ENCODE measurements around the gene CH25H. TPM values are rescaled to one million over a fixed set of nuclear protein-coding genes. Genes with fewer than 3 reads are reported as not detected.

Gene CH25H
- polyA plus RNA-seq, 1 donor (not counting 4 experiments of a cell fraction or from before 2014, with no cell fraction given), result 0.37 TPM

DNA sequence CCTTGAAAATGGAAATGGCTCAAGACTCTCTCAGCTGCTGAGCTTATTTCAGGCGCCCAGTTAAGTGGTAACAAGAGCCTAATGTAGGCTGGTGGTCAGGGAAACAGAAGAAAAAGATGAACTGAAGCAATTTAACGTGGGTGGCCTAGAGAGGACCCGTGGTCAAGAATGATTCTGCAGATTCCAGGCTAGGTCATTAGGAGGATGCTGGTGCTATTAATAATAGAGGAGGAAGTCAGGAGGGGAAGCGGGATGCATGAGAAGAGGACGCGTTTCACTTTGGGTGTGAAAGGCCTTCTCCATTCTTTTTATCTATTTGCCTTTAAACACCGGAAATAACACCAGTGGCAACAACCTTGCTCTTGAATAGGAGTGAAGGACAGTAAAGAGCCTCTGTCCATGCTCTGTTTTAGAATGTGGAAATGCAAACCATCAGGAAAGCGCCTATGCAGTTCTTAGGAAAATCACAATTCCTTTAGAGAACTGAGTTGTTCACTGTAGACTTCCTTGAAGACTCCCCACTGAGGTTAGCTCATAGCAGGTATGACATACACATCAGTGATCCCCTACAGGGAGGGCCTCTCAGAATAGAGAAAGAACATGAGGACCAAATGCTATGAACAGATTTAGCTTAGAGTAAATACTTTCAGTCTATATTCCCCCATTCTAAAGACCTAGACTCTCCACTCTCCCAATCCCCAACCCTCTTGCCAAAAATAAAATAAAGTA lies 35.9 kb upstream of the CH25H start:
- H3K27ac ChIP-seq (ENCODE audit: control insufficient read depth, insufficient read depth, low read length), result no peak overlapping the region
- H3K9me1 ChIP-seq (ENCODE audit: control insufficient read depth, extremely low read depth, insufficient read depth, low read length), result no peaks in the 10 kb centered on the region
- DNase-seq (ENCODE audit: low read depth, low spot score), result no peak
- peaks cover 9 to 14% of the 10 kb centered on the region in 2 experiments for H3K36me3 ChIP-seq (ENCODE audit: control insufficient read depth in 2 of 2, extremely low read depth in 1 of 2, insufficient read depth in 2 of 2, low read length in 2 of 2)
- H3K9me3 ChIP-seq (ENCODE audit: control insufficient read depth, low read depth, low read length), result no peaks in the 10 kb centered on the region
- H2AFZ ChIP-seq (ENCODE audit: control insufficient read depth, low read length), result no peak overlapping the region
- H3K4me3 ChIP-seq (ENCODE audit: control insufficient read depth in 2 of 3, extremely low read depth in 1 of 3, insufficient read depth in 2 of 3, low read depth in 1 of 3, low read length in 3 of 3), result no peak overlapping the region
- dilution Hi-C loops (cut with MboI; ENCODE audit: extremely low pct_ligation_motif_present, low sequenced_read_pairs), result no loop called here
- no peaks in the 10 kb centered on the region for H4K20me1 ChIP-seq (ENCODE audit: control insufficient read depth, extremely low read depth, insufficient read depth, low read length)
- TF ChIP-seq, protein P1, sequence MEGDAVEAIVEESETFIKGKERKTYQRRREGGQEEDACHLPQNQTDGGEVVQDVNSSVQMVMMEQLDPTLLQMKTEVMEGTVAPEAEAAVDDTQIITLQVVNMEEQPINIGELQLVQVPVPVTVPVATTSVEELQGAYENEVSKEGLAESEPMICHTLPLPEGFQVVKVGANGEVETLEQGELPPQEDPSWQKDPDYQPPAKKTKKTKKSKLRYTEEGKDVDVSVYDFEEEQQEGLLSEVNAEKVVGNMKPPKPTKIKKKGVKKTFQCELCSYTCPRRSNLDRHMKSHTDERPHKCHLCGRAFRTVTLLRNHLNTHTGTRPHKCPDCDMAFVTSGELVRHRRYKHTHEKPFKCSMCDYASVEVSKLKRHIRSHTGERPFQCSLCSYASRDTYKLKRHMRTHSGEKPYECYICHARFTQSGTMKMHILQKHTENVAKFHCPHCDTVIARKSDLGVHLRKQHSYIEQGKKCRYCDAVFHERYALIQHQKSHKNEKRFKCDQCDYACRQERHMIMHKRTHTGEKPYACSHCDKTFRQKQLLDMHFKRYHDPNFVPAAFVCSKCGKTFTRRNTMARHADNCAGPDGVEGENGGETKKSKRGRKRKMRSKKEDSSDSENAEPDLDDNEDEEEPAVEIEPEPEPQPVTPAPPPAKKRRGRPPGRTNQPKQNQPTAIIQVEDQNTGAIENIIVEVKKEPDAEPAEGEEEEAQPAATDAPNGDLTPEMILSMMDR (optimal IDR thresholded peaks at IDR 0.05 in 1 of 3, IDR thresholded peaks at IDR 0.05 in 1 of 3, conservative IDR thresholded peaks at IDR 0.05 in 1 of 3; ENCODE audit: extremely low read depth in 1 of 3, insufficient read depth in 2 of 3, low read length in 3 of 3), result no peak
- TF ChIP-seq EZH2 (IDR thresholded peaks at IDR 0.05; ENCODE audit: low read length), result no peak
- FAIRE-seq, result no peak
- no peak overlapping the region for H3K9ac ChIP-seq (ENCODE audit: control insufficient read depth, extremely low read depth, insufficient read depth, low read length)
- H3K4me2 ChIP-seq (ENCODE audit: control insufficient read depth, extremely low read depth, insufficient read depth, low read depth, low read length), result no peak overlapping the region
- H3K79me2 ChIP-seq (ENCODE audit: control insufficient read depth, insufficient read depth, low read length), result no peaks in the 10 kb centered on the region
- no peaks in the 10 kb centered on the region for H3K27me3 ChIP-seq (ENCODE audit: control insufficient read depth, extremely low read depth, insufficient read depth, low read length)
- peaks cover 19% of the 10 kb centered on the region for H3K4me1 ChIP-seq (ENCODE audit: control insufficient read depth, extremely low read depth, insufficient read depth, low read length)

DNA sequence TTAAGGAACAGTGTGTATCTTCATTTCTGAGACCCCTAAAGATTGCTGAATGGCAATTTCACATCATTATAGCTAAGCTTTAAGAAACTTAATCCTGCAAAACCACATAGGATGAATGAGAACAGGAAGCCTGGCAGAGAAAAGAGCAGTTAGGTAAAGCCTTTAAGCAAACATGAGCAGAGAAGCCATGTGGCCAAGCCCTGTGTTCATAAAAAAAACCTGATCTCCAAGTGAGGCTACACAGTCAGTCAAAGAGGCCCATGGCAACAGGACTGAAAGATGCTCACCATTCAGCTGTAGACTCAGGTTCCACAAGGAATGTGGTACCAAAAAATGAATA lies 35.2 kb upstream of the CH25H start:
- H3K79me2 ChIP-seq (ENCODE audit: control insufficient read depth, insufficient read depth, low read length), result no peaks in the 10 kb centered on the region
- no peaks in the 10 kb centered on the region for H3K9me1 ChIP-seq (ENCODE audit: control insufficient read depth, extremely low read depth, insufficient read depth, low read length)
- H3K36me3 ChIP-seq (ENCODE audit: control insufficient read depth in 2 of 2, extremely low read depth in 1 of 2, insufficient read depth in 2 of 2, low read length in 2 of 2), result peaks cover 8 to 14% of the 10 kb centered on the region in 2 experiments
- no peaks in the 10 kb centered on the region for H4K20me1 ChIP-seq (ENCODE audit: control insufficient read depth, extremely low read depth, insufficient read depth, low read length)
- no peak overlapping the region for H3K9ac ChIP-seq (ENCODE audit: control insufficient read depth, extremely low read depth, insufficient read depth, low read length)
- no peak overlapping the region for H2AFZ ChIP-seq (ENCODE audit: control insufficient read depth, low read length)
- H3K9me3 ChIP-seq (ENCODE audit: control insufficient read depth, low read depth, low read length), result no peaks in the 10 kb centered on the region
- DNase-seq (ENCODE audit: low read depth, low spot score) (no peak), FAIRE-seq (peak; percentile 73)
- peaks cover 19% of the 10 kb centered on the region for H3K4me1 ChIP-seq (ENCODE audit: control insufficient read depth, extremely low read depth, insufficient read depth, low read length)
- peak overlapping the region; percentile 10 for H3K27ac ChIP-seq (ENCODE audit: control insufficient read depth, insufficient read depth, low read length)
- no peak overlapping the region for H3K4me3 ChIP-seq (ENCODE audit: control insufficient read depth in 2 of 3, extremely low read depth in 1 of 3, insufficient read depth in 2 of 3, low read depth in 1 of 3, low read length in 3 of 3)
- dilution Hi-C loops (cut with MboI; ENCODE audit: extremely low pct_ligation_motif_present, low sequenced_read_pairs), result no loop called here
- H3K4me2 ChIP-seq (ENCODE audit: control insufficient read depth, extremely low read depth, insufficient read depth, low read depth, low read length), result peak overlapping the region; percentile 43
- no peaks in the 10 kb centered on the region for H3K27me3 ChIP-seq (ENCODE audit: control insufficient read depth, extremely low read depth, insufficient read depth, low read length)
- TF ChIP-seq EZH2 (IDR thresholded peaks at IDR 0.05; ENCODE audit: low read length), result no peak
- TF ChIP-seq, protein P1 (optimal IDR thresholded peaks at IDR 0.05 in 1 of 3, IDR thresholded peaks at IDR 0.05 in 1 of 3, conservative IDR thresholded peaks at IDR 0.05 in 1 of 3; ENCODE audit: extremely low read depth in 1 of 3, insufficient read depth in 2 of 3, low read length in 3 of 3), result no peak
